GM19324 (cell line): Measurements from ENCODE around the gene EZH2.

ENCODE experiments used
- ATAC-seq: cut with Tn5 transposase; IDR thresholded peaks from one replicate; pipeline ENCODE4 v1.9.1; 2021; ENCODE audit warnings: mild to moderate bottlenecking, moderate library complexity; ENCODE audit not compliant: unreplicated experiment, low FRiP score

The EZH2 gene

DNA sequence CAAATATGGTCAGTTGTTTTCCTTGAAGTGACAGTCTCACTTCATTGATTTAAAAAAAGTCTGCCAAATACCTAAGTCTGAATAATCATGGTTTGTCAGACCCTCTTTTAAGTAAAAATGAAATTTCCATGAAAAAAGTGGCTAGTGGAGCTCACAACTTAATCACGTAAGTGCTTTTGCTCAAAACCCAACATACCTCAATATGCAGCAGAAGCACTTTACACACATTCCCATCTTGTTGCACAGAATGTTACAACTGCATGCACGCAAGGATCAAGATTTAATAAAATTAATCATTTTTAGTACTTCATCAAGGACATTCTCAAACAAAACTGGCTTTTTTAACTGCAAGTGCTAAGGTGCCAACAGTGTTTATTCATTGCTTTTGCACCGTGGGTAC lies 21.6 kb downstream of the EZH2 start:
- no peak for ATAC-seq

DNA sequence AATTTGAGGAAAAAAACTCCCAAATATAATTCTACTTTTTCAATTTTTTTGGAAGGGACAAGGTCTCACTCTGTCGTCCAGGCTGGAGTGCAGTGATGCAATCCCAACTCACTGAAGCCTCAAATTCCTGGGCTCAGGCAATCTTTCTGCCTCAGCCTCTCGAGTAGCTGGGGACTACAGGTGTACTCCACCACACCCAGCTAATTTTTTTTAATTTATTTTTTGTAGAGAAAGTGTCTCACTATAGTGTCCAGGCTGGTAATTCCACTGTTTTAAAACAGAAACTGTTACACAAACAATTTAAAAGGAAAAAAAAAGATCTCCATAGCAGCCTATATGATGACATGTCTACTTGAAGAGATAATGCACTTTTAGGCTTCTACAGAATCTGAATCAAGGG lies 25.6 kb downstream of the EZH2 start:
- no peak for ATAC-seq

DNA sequence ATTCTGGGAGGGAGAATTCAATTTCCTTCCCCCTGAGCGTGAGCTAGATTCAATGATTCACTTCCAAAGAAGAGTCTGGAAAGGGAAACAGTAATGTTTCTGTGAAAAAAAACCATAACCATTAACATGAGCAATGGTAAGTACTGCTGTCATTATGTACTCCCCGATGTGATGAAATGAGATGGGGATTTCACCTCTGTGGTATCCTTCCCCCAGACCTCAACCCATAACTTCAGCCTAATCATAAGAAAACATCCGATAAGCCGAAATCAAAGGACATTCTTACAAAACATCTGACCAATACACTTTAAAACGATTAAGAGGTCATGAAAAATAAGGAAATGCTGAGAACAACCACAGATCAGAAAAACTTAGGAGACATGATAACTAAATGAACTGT lies 27.2 kb downstream of the EZH2 start:
- no peak for ATAC-seq

DNA sequence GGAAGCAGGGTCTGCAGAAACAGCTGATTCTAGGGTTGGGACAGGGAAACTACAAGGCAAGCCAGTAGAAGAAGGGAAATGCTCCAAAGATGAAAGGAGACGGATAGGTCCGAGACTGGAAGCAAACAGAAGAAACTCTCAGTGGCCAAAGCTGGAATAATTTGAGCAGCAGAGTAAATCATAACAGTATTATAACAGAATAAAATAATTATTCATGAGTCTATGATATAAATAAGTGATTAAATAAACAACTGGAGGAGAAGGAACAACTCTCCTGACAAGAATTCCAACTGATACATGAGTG lies 27.6 kb downstream of the EZH2 start:
- ATAC-seq: peak; percentile 15

DNA sequence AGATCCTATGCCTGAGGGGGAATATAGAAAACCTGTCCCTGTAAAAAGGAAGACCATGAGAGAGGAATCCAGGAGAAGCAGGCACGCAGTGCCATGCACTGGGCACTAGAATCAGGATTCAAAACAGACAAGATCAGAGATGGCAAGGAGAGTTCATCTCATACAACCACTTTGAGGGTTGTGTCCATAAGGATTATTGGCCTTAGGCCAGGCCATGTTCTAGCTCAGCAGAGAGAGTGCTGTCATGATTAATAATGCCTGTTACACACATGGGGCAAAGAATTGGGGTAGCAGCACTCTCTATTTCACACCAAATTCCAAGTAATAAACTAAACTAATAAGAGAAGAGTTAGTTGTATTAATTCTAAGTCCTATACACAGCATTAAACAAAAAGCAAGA lies 29.1 kb downstream of the EZH2 start:
- no peak for ATAC-seq

DNA sequence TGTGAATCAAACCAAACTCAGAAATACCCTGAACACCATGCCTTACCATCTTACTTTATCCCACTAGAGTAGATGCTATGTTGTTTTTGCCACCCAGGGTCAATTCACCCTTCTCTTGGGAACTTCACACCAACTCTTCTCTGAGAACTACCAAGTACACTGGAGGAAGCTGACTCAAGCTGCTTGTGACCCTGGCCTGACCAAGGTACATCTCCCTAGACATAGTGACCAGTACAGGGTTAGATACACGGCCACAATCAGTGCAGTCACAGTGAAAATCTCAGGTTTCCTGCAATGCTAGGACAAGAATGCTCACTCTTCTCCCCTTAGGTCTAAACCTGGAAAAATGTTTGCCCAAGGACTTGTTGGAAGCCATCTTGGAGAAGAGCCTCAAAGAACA lies 31.8 kb downstream of the EZH2 start:
- no peak for ATAC-seq

DNA sequence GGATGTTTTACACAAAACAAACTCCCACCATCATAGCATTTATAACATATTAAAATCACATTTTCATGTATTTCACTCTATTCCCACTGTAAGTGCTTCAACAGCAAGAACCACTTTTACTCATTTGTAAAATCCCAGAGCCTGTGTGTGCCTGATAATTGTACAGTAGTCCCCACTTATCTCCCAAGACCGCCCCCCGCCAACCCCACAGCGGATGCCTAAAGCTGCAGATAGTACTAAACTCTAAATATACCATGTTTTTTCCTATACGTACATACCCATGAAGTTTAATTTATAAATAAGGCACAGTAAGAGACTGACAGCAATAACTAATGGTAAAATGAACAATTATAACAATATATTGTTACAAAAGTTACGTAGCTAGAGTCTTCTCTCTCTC lies 33.5 kb downstream of the EZH2 start:
- no peak for ATAC-seq

DNA sequence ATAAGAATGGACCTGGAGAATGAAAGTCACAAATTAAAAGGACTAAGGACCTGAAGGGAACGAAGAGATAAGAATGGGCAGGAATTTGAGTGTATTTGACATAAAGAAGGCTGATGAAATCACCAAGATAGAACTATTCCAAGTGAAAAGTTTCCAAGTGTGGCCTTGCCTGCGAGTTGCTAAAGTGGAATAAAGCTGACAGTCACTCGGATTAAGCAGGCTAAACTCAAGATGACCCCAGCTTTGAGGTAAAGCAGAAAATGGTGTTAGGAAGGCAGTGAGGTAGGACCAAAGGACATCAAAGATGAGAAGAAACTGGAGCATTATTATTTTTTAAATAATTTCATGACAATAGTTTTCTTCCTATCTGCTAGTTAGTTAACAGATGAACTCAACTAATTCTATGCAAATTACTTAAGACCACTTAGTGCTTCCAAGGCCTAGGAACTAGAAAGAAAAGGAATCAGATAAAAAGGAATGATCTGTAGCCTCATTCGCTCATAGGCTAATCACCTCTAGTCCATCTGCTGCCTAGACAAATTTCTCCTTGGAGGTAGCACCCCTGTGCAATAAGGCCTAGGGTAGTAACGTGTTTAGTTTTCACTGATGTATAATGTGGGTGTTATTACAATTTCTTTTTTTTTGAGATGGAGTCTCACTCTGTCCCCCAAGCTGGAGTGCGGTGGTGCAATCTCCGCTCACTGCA lies 34.5 kb downstream of the EZH2 start:
- ATAC-seq: no peak

DNA sequence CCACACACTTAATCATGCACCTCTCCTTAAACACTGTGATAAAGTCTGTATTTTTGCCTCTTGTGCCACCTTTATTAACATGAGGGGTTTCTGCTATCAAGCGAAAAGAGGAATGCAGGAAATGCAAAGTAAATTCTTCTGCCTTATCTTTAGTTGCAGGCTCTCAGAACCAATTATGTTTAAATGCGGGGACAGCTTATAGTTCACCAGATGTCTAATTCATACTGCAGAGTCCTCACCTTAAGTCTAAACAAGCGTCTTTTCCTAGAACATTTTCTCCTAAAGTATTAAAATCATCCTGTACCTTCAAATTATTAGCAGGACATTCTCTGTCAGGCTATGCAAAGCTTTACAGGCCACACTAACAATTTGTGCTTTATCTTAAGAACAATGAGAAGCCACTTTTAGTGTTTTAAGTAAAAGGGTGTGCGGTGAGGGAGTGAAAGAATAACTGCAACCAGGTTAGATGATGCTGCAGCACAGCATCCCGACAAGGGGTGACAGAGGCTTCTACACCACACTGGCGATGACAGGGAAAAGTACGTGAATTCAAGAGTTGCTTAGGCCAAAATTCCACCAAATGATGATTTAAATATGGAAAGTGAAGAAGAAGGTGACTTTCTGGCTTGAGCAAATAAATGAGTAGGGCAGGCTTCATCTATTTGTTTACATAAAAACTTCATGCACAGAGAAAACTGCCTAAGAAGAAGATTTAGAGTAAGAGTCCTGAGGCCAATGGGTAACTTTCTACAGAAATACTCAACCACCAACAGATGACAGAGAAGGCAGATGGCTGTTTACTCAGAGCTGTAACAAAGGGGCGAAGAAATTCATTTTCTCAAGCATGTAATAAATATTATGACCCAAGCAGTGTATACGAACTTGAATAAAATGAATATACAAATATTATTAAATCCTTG lies 36.0 kb downstream of the EZH2 start:
- ATAC-seq: no peak

DNA sequence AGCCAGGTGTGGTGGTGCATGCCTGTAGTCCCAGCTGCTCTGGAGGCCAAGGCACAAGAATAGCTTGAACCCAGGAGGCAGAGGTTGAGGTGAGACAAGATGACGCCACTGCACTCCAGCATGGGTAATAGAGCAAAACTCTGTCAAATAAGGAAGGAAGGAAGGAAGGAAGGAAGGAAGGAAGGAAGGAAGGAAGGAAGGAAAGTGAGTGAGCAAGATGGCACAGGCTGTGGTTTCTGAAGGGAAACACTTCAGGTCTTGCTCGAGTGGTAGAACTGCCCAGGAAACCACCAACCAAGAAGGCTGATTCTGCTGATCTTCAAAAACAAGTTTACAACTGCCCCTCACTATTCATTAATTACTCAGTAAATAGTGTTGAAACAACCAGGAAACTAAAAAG lies 45.2 kb downstream of the EZH2 start:
- ATAC-seq: no peak

DNA sequence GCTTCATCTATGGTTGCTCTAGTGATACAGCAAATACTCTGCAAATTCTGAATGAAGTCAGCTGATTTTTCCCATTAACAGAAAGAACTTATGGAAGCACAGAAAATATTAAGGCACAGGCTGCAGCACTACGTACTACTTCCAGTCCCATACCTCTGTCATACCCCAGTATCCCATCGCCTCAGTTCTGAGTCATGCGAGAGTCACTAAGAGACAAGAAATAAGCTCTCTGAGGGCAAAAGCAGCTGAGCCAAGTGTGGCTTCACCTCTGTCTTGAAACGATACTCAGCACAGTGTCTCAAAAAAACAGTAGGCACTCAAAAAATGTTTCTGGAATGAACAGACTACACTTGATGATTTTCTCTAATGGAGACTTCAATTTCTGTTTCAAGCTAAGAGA lies 48.2 kb downstream of the EZH2 start:
- no peak for ATAC-seq

DNA sequence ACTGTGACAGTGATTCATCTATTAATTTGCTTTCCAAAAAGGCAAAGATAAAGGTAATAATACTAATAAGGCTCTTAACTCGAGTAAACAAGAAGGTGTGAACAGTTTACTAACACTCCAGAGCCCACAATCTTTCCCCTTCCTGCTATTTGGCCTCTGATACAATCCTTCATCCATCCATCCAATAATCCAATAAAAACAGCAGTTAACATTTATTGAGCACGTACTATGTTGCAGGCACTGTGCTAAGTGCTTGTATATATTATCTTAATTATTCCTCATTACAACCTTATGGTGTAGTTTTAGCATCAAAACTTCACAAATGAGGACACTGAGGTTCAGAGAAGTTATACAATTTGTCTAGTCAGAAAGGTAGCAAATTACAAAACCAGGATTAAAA lies 49.5 kb downstream of the EZH2 start:
- ATAC-seq: no peak

DNA sequence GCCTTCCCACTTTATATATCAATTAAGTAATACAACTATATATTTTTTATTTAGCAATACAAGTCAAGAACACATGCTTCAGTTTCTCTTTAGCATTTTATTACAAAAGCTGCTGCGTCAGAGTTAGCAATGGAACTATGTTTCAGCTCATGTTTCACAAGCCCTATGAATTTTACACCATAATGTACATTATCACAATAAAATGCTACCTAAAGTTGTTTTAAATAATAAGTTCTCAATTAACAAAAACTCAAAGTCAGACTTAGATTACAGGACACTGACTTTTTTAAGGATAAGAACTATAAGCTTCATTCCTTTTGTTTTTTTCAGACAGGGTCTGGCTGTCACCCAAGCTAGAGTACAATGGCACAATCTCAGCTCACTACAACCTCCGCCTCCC lies 52.3 kb downstream of the EZH2 start:
- ATAC-seq: no peak

DNA sequence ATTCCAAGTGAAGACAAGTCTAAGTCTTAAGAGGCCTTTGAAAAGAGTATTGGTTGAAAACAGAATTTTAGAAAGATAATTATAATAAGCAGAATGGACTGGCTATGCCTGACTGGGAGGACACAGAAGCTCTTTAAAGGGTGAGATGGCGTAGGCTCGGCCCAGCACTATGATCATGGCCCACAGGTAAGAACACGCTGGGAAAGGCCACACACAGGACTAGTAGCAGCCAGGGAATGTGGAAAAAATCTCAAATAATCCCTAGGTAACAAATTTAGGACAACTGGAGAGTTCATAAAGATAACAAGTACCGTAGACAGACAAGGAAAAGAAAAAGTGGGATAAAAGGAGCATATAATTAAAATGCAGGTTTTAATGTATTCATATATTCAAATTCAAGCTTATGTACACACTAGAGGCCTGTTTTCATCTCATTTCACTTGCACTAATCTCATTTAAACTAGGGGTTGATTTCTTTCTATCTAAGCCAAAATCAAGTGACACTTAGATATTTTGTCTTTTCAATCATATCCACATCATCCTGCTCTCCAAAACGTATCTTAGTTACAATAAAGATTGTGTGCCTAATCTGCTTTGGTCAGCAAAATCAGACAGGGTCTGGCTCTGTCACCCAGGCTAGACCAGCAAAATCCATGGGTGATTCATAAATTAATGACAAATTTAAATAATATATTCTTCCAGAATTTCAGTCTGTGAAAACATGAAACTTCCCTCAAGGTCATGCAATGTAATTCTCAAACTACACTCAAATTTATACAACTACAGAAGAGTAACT lies 53.0 kb downstream of the EZH2 start:
- ATAC-seq: no peak

DNA sequence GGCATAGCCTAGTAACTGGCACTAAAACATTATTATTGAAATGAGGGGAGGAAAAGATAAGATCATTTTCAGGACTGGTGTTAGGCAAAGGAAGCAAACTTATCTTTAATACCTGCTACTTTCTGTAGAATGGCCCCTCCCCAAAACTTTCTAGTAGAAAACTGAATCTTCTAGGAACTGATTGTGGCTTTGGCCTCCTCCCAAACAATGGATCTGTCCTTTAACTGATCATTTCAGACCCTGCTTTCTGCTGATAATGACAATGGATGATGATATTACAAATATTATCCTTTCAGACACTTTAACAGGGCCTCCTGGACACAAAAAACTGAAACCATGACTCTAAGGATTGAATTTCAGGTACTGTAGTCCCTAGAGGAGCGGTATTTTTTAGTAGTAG lies 55.1 kb downstream of the EZH2 start:
- ATAC-seq: no peak

DNA sequence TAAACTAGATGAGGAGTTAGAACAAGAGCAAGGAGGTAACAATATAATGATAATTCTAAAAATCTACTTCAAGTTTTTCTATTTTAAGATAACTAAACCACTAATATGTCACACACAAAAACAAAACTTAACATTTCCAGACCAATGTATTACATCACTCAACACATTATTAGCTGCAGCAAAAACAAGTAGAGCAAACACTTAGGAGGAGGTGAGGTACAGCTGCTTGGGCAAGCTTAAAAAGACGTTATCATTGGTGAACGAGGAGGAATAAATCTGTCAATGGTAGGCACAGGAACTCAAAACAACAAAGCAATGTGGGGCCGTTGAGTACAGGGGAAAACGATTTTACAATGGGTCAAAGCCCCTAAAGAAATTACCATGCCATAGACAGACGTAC lies 58.8 kb downstream of the EZH2 start:
- ATAC-seq: no peak

DNA sequence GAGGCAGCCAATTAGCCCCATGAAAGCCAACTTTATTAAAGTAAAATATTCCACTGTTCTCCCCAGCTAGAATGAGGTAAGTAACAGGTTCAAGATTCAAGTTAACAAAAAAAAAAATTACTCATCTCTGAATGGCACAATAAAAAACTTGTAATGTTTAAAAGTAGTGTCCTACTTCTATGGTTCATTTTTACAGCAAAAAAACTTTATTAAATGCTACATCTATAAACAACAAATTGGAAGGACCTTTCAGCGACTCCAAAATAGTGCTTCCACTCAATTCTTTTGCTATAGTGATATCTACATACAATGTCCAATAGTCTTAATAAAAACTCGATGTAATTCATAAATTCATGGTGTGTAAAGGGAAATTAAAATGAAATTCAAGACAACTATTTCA lies 59.2 kb downstream of the EZH2 start:
- ATAC-seq: no peak

DNA sequence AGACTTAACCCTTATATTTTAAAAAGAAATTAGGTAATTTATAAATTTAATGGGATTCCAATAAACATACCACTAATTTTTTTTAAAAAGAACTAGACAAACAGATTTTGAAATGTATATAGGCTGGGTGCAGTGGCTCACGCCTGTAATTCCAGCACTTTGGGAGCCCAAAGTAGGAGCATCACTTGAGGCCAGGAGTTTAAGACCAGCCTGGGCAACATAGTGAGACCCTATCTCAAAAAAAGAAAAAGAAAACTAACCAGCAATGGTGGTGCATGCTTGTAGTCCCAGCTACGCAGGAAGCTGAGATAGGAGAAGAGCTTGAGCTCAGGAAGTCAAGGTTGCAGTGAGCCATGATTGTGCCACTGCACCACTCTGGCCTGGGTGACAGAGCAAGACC lies 62.7 kb downstream of the EZH2 start:
- ATAC-seq: no peak

DNA sequence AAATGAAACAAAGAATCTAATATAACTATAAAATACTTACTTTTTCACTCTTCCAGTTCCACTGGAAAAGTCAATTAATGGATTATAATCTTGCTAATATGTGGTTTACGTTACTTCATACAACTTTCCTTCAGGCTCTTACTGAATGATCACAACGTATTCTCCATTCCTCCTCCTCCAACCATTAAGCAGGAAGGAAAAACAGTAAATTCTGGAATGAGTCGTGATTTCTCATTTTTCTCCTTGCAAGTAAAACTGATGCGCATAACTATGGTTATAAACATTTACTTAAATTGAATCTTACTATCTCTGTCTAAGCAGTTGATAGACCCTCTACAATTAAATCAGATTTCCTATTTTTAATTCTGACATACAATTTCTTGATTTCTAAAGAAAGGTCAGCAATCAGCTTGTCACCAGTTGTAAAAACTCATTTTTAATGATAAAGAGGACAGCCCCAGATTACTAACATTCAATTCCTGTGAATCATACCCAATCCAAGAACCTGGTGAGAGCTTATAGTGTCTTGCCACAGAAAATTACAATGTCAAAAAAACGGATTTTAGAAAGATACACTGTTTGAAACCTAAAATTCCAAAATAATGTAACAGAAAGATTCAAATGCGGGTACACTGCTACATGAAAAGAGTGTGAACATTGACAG lies 64.3 kb downstream of the EZH2 start:
- ATAC-seq: no peak

DNA sequence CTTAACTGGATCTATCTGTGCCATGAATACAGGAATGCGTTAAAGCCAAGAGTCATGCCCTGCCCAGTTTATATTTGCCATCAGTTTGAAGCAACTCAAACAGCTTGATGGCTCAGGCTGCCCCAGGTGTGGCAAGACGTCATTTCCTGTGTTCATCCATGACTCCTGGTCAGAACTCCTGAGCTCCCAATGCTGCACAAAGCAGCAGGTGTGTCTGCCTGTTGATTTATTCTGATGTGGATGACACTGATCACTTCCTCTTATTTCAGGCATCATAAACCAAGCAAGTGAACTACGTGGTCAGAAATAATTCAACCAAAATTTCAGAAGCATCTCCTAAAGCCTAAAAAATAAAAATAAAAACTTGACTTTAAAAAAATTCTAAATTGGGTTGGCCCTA lies 68.5 kb downstream of the EZH2 start:
- no peak for ATAC-seq
